Measurements from ENCODE around the gene RHBDF2.
"Not testable (repeated sequence)": the region's sequence is repeated elsewhere in the genome, so short reads cannot be mapped to it uniquely, and the experiment has no call there.

Gene RHBDF2

DNA sequence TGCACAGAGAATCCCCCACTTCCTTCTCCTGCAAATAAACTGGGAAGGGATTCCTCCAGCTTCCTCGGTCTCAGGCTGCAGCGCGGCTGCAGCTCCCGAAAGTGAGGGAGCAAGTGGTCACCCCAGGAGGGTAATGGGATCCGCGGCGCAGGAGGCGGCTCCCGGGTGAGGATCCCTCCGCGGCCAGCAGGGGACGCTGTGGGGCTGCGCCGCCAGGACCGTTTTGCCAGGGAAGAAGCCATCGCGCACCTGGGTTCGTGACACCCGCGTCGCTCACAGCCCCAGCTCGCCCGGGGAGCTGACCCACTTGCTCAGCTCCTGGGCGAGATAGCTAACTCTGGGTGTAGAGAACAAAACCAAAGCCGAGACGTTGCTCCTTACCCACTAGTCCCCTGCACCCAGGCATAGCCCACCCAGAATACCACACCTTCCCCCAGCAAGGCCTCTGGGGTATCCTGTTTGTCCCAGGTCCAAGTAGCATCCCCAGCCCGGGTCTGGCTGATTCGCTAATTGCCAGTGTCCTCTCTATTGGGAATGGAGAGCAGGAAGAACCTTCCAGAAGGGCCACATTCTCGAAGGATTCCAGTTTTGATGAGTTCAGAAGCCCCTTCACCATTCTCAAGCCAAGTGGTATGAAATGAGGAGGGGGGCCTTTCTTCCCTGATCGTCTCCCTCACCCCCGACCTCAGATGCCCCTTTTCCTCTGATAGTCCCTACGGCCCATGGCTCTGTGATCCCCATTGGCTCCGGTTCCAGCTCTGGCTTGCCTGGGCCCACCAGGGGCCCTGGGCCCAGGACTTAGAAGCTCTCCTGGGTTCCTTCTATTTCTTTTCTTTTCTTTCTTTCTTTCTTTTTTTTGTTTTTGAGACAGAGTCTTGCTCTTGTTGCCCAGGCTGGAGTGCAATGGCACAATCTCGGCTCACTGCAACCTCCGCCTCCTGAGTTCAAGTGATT lies 22.1 kb upstream of the RHBDF2 start:
- DNase-seq: peak; percentile 75

DNA sequence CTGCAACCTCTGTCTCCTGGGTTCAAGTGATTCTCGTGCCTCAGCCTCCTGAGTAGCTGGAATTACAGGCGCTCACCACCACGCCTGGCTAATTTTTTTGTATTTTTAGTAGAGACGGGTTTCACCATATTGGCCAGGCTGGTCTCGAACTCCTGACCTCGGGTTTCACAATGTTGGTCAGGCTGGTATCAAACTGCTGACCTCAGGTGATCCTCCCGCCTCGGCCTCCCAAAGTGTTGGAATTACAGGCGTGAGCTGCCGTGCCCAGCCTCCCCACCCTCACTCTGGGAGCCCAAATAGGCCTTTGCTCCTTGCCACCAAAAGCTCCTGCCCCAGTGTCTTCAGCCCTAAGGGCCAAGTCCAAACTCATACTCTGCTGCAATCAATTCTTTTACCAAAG lies 20.5 kb upstream of the RHBDF2 start:
- DNase-seq: not testable (repeated sequence)

DNA sequence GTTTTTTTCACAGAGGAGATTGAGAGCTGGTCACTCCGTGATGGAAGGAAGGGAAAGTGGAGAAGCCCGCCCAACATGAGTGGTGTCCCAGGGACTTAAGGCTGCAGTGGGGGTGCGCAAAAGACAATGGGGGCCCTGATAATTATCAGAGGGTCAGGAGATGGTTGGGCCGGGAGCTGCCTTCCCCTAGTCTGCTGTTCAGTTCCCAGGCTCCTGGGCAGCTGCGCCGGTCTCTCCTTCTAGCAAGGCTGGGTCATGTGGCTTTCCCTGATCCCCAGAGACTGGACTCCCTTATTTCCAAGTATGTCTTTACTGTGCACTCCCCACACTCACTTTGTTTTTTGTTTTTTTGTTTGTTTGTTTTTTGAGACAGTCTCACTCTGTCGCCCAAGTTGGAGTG lies 20.0 kb upstream of the RHBDF2 start:
- no peak for DNase-seq

DNA sequence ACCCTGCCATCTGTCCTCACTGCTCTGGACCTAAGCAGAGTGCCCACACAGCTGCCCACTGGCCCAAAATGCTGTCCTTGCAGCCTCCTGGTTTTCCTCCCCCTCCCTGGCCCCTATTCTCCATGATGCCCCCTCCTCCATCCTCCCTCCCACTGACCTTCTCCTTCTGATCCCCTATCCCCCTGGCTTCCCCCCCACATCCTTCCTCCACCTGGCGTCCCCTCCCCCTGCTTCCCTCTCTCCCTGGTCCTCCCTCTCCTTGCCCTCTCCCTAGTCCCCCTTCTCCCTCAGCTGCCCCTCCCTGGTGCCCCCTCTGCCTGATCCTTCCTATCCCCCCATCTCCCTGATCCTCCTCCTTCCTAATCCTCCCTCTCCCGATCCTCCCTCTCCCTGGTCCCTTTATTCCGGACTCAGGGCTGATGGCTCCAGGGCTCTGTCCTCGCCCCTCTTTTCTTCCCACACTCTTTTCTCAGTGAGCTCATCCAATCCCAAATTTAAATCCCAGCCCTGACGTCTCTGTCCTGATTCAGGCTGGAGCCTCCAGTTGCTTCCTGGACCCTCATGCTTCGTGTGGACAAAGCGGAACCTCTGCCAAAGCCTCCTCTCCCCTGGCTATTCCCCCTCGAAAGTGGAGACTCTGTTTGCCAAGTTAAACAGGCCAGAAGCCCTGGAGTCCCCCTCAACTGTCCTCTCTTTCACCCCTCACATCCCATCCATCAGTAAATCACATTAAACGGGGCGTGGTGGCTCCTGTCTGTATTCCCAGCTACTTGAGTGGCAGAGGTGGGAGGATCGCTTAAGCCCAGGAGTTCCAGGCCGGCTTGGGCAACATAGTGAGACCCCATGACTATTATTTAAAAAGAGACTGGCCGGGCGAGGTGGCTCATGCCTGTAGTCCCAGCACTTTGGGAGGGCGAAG lies 18.1 kb upstream of the RHBDF2 start:
- no peak for DNase-seq

DNA sequence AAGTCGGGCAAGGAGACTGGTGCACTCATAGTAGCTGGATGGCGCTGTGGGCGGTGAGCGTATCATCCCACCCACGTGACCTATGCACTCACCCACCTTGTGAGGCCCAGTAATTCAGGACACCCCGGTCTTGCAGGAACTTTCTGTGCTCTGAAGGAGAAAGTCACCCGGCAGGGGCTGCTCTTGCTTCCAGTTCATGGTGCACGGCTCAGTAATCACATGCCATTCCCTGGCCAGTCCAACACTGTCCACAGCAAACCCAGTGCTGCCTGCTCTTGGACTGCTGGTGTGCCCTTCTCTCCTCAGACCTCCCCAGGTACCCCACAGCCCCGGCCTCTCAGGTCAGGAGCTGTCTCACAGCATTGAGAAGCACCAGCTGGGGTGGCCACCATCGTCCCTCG lies 16.4 kb upstream of the RHBDF2 start:
- no peak for DNase-seq

DNA sequence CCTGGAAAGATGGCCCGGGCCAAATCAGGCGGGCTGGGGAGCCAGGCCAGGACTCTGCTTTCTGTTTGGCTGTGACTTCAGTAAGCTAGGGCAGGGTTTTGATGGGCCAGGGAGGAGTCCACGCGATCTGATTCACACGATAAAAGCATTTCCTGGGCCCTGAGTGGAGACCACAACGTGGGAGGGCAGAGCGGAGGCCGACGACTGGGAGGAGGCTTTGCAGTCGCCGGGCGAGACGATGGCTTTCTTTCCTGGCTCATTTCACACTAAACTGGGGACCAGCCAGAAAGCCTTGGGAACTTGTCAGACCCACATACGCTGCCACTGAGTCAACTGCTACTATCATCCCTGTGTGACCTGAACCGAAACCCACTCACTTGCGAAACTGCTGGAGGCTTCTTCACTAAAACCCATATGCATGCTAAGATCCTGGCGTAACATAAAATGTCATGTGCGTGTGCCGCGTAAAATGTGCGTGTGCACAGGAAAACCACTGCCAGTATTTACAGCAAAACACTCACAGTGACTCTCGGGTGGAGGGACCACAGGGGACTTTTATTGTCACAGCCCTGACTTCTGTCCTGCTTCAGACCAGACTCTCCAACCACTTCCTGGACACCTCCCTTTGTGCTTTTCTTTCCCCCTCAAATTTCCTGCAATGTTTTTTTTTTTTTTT lies 14.2 kb upstream of the RHBDF2 start:
- DNase-seq: peak; percentile 28

DNA sequence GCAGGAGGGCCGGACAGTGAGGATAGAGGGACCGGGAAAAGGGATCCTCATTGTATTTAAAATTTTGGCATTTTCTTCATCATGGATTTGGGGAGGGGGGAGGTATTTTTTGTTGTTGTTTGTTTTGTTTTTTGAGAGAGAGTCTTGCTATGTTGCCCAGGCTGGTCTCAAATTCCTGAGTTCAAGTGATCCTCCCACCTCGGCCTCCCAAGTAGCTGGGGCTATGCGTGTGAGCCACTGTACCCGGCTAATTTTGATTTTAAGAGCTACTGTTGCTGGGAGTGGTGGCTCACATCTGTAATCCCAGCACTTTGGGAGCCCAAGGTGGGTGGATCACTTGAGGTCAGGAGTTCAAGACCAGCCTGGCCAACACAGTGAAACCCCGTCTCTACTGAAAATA lies 13.1 kb upstream of the RHBDF2 start:
- not testable (repeated sequence) for DNase-seq

DNA sequence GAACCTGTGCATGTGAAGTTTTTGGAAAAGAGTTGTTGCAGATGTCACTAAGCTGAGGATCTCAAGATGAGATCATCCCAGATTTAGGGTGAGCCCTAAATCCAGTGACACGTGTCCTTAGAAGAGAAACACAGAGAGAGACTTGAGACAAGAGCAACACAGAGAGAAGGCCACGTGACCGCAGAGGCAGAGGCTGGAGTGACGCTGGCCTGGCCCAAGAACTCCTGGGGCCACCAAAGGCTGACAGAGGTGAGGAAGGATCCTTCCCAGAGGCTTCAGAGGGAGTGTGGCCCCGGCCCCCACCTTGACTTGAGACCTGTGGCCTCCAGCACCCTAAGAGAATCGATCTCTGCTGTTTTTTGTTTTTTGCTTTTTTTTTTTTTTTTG lies 12.1 kb upstream of the RHBDF2 start:
- DNase-seq: no peak

DNA sequence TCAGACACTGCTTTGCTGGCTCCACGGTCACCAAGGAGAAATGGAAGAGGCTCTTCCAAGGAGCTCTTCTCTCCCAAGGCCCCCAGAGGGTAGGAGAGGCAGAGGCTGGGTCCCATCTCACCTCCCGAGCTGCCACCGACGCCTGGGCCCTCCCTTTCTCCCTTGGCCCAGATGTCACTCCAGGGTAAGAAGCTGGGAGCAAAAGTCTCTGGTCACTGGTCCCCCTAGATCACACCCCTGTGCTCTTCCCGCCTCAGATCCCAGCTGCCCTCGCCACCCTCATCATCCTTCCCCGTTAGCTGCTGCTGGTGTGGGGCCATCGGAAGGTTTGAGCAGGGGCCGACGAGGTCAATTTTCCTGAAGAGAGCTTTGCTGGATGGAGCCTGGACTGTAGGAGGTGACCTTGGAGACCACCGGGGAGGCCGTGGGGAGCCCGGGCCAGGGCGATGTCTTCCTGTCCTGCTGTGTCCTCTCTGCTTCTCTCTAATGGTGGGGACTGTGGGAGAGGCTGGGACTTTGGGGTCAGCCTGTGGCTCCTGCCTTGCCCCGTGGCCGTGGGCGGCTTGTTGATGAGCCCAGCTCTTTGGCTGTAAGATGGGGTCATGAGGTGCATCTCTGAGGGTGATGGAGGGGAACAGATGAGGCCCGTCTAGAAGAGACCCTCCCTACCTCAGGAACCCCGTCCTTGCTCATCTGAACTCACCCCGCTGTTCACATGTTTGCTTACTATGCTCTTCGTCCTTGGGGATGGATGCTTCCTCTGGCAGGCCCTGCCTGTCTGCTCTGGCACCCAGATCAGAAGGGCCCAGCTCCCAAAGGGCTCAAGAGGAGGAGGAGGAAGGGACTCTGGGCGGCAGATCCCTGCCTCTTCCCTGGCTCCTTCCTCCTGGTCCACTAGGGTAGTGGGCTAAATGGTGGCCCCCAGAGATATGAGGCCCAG lies 11.4 kb upstream of the RHBDF2 start:
- no peak for DNase-seq

DNA sequence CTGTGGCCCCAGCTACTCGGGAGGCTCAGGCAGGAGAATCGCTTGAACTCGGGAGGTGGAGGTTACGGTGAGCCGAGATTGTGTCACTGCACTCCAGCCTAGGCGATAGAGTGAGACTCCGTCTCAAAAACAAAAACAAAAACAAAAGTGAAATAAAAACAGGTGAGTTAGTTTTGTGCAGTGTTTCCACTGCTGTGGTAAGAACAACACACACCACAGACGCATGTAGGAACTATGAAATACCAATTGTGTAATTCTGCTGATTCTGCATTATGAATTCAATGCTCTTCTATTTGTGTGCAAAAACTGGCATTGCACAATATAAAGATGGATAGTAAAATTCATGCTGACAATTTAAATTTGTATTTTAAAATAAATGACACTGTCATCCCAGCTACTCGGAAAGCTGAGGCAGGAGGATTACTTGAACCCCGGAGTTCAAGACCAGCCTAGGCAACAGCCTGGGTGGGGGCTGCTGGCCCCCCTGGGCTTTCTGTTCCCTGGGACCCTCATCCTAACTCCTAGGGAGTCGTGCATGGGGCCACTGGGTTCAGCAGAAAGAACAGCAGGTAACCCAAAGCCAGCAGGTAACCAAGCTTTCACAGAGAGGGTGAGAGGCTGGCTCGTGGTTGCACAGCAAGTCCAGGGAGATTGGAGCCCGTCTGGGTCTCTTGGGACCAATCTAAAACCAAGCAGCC lies 10.6 kb upstream of the RHBDF2 start:
- no peak for DNase-seq

DNA sequence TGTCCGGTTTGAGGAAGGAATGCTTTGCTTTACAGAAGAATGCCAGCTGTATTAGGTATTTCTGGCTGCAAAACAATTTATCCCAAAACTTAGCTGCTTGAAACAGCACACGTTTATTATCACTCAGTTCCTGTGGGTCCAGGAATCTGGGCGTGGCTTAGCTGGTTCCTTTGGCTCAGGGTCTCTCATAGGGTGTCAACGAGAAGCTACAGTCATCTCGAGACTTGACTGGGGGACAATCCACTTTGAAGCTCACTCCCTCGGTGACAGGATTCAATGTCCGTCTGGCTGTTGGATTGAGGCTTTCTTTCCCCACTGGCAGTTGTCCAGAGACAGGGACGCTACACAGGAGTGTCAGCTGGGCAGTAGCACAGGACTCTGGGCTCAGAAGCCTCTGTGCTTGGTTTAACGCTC lies 9.6 kb upstream of the RHBDF2 start:
- no peak for DNase-seq

DNA sequence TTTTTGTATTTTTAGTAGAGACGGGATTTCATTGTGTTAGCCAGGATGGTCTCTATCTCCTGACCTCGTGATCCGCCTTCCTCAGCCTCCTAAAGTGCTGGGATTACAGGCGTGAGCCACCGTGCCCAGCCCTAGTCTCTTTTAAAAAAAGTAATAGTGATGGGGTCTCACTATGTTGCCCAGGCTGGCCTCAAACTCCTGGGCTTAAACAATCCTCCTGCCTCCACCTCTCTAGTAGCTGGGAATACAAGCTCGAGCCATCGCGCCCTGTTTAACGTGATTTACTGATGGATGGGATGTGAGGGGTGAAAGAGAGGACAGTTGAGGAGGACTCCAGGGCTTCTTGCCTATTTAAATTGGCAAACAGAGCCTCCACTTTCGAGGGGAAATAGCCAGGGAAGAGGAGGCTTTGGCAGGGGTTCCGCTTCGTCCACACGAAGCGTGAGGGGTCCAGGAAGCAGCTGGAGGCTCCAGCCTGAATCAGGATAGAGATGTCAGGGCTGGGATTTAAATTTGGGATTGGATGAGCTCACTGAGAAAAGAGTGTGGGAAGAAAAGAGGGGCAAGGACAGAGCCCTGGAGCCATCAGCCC lies 7.3 kb upstream of the RHBDF2 start:
- DNase-seq: not testable (repeated sequence)

DNA sequence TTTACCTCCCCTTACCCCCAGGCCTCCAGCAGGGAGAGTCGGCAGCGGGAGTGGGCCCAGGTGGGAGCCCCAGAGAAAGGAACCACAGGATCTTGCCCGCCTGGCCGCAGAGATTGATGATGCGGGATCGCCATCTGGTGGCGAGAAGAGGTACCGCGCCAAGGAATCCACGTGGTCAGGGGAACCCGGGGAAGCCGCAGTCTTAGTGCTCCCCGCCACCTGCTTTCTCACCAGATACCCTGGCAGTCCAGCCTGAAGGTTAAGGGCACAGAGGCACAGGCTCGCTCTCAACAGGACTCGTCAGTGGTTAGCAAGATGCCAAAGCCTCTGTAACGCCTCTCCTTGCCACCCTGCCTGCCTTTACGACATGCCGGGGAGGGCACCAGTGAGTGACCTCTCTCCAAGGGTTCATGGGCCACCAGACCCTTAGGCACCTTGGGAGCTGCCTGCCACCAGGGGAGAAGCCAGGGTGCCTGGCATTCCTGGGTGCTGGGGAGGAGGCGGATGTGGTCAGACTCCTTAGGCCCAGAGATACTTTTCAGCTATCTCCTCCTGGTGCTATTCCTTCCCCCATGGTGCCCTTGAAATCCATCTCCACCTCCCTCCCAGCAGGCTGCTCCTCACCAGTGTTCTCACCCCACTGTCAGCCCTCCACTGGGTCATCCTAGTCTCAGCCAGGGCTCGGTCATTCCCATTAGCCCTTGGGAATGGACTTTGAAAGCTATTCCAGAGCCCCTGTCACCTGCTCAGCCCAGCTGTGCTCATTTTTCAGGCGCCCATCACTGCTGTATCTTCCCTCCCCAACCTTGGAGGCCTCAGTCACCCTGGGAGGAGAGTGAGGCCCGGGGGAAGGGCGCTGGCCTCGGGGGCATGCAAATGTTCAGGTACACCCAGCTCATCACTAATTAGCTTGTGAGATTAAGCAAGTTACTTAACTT lies 5.5 kb upstream of the RHBDF2 start:
- peak; percentile 87 for DNase-seq

DNA sequence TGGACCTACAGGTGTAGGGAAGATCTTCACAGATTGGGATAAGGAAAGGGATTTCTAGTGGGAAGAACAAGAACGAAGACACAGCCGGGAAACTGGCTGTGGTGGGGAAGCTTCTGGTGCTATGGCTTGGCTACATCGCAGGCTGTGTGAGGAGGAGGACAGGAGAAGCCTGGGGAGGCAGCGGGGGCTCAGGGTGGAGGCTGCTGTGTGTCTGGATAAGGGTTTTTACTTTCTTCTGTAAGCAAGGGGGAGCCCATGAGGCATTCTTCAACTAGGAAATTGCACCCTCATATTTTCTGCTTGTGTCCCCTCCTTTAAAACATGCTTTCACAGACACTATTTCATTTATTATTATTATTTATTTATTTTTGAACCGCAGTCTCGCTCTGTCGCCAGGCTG lies 2.9 kb upstream of the RHBDF2 start:
- no peak for DNase-seq

DNA sequence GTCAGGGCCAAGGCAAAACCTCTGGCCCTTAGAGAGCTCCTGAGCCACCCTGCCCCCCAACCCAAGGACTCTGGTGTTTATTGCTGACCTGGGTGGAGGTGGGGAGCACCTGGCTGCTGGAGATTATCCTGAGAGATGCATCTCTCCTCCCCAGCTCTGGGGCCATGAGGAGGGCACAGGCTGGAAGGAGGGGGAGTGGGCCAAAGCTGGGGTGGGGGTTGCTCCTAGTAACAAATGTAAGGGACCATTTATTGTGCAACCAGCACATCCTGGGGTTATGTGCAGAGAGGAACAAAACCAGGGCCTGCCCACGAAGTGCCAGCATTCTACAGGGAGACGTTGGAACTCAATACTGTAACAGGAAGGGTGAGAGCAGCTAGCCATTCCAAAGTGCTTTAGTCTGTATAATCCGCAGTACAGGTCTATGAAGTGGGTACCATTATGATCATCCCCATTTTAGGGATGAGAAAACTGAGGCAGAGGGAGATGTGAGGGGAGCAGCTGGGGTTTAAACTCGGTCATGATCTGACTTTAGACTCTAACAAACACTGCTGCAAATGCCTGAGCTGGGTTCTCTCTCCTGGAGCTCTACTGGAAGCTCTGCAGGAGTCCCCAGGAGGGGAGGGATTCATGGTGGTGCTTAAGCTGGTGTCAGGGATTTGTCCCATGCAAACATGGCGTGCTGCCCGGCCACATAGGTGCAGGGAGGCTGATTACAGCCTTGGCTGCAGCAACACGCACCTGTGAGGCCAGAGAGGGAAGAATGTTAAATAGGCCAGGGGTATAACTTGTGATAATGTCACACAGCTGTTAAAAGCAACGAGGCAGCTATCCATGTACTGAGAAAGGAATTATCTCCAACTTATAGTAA lies 1.4 kb upstream of the RHBDF2 start:
- DNase-seq: no peak

DNA sequence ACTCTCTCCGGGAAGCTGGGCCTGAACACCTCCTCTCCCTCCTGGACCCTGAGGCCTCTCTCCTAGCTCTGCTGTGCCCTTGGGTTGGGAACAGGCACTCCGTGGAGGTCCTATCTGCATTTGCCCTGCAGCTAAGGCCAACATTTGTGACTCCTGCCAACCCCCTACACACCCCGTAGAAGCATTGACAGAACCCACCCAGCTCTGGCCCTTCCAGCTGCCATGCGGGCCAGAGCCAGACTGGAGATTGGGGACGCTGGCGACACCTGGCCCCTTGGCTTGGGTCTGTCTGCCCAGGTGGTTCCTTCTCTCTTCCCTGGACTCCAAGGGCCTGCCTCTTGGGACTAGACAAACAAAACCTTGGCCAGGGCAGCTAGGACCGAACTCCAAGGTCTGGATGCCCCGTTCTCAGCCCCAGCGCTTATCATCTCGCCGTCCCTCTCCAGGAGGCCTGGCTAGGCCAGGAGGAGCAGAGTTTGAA lies 644 bp upstream of the RHBDF2 start:
- DNase-seq: no peak

DNA sequence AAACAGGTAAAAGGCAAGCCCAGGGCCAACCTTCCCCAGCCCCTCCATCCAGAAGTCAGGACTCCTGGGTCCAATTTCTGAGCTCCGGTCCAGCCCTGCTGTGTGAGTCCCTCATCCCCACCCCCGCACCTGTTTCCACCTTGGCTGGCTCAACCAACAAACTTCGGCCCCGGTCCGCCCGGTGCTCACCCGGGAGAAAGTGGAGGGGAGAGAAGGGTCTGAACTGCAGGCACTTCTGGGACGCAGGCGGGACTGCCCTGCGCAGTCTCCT lies 541 bp downstream of the RHBDF2 start:
- DNase-seq: no peak

DNA sequence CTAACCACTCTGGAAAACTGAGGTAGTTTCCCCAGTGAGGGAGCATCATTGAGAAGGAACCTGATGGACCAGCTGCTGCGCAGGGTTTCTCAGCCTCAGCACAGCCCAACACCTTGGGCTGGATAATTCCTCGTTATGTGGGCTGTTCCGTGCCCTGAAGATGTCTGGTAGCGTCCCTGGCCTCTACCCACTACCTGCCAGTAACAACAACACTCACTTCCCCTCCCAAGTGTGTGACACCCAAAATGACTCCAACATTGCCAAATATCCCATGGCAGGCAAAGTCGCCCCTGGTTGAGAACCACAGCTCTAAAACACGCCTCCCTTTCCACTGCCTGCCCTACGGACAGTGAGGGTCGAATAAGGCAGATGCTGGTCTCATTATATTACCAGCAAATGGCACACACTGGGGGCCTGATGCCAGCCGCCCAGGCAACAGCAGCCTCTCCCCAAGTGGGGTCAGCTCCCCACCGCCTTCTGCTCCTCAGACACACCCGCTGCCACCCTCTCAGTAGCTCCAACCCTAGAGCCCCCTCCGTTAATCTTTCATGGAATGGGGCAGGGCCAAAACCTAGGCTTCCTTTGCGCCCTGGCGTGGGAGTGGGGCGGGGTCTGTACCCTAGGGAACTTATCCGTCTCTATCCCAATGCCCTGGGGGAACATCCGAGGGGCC lies 1.0 kb downstream of the RHBDF2 start:
- no peak for DNase-seq
